HG03432 (cell line): ENCODE measurements around the gene CIAO2B.
A peak's percentile ranks its signal among the peaks of the same experiment; 100 is the strongest.
"Not testable (repeated sequence)": the region's sequence is repeated elsewhere in the genome, so short reads cannot be mapped to it uniquely, and the experiment has no call there.

Source experiments
- ATAC-seq: cut with Tn5 transposase; IDR thresholded peaks from one replicate; pipeline ENCODE4 v1.9.1; 2021; ENCODE audit warnings: mild to moderate bottlenecking, moderate library complexity; ENCODE audit not compliant: unreplicated experiment

Gene CIAO2B

DNA sequence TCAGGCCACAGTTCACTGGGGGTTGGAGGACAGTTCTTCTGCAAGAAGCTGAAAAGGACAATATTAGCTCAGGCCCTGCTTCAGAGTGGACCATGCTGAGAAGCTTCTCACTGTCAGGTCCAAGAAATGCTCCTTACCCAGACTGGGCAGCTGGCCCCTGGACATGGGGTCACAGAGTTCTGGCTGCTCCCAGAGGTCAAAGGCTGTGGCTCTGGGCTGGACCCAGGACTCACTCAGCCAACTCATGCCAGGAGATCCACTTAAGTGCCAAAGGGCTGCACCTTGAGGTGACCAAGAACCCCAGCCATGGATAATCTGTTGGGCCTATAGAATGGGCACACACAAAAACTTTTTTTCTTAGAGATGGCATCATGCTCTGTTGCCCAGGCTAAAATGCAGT is 5.2 kb upstream of the CIAO2B start:
- no peak for ATAC-seq

DNA sequence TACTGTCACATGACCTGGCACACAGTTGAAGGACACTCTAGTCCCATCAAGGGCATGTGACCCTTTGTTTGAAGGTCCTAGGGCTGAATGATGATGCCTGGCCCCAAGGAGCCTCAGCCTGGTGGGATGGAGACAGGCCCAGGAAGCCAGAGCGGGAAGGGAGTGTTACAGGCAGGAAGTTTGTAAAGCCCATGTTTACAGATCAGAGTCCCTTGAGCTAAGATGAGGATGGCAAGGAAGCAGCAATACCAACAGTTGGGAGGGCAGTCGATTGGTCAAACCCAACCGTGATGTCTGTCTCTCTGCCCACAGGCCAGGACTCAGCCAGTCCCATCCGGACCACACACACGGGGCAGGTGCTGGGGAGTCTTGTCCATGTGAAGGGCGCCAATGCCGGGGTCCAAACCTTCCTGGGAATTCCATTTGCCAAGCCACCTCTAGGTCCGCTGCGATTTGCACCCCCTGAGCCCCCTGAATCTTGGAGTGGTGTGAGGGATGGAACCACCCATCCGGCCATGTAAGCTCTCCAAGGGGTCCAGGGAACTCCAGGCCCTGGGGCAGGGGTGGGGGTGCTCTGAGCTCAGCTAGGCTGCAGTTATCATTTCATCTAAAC is 3.6 kb upstream of the CIAO2B start:
- ATAC-seq, result no peak

DNA sequence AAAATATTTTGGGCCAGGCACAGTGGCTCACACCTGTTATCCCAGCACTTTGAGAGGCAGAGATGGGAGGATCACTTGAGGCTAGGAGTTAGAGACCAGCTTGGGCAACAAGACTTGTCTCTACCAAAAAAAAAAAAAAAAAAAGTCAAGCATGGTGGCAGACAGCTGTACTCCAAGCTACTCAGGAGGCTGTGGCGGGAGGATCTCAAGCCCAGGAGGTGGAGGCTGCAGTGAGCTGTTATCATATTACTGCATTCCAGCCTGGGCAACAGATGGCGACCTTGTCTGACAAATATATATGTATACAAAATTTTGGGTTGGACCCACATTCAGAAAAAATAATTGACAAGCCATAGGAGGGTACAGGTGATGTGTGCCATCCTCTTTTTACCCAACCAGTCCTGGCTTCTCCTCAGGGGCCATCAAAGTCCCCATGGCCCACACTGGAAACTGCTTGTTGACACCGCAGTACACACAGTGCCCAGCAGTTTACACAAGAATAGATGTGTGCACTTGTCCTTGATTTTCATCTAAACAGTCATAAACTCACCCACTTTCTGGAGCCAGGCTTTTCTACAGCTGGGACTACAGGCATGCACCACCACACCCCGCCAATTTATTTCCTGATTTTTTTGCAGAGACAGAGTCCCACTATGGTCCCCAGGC is 2.8 kb upstream of the CIAO2B start:
- ATAC-seq, result no peak

DNA sequence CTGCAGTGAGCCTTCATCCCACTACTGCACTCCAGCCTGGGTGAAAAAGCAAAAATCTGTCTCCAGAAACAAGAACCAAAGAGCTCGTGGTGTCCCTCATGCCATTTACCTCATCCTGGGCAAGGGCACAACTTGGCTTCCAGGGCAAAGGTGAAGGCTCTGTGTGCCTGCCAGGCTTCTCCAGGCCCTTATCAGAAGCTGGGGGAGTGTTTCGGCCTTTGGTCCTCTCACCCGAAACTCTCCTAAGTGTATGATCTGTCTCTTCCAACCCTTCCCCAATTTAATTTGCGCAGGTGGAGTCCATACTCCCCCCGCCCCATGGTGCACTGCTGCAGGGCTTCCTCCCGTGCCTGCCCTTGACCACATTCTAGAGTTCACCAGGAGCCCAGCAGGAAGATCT is 2.3 kb upstream of the CIAO2B start:
- ATAC-seq, result no peak

DNA sequence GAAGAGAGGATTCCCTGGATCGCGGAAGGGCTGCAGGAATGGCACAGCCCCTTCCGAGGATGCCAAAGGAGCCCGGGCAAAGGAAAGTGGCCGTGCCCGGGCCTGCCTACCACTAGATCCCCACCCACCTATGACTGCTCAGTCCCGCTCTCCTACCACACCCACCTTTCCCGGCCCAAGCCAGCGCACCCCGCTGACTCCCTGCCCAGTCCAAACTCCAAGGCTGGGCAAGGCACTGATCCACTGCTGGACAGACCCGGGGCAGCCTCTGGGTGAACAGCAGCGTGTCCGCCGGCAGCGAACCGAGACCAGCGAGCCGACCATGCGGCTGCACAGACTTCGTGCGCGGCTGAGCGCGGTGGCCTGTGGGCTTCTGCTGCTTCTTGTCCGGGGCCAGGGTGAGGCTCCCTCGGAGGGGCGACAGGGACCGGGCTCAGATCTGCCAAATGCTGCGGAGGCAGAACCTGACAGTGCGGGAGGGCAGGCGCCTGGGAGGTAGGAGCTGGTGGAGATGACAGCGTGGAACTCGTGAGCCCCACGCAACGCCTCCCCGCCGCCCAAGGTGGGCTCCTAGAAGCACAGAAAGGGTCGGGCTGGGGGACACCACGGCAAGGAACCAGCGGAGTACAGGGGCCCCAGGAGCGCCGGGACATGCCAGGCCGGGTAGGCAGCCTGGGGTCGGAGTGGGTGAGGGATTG is 1.3 kb upstream of the CIAO2B start, which contains the start of gene CES2:
CES2 (plus strand) TSS at position 203 of the 698 bp plus-strand sequence; CDS start at position 323, 120 bp downstream.
- no peak for ATAC-seq

DNA sequence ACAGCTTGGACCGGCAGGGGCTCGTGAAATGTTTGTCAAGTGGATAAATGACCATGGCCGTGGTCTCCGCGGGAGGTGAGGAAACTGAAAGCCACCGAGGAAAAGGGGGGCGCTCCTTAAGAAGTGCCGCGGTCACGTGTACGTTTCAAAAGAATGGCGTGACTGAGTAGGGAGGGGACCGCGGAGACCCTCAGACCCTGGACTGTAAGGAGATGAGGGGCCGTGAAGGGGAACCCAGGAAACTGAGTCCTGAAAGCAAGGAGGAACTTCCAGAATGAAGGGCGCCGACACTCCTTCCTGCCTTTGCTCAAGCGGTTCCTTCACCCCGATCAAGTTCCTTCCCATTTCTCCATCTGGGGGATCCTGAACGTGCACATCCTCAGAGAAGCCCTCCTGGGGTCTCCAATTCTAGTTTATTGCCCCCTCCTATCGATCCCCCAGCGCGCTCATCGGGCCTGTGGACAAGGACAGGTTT is 674 bp upstream of the CIAO2B start:
- not testable (repeated sequence) for ATAC-seq

DNA sequence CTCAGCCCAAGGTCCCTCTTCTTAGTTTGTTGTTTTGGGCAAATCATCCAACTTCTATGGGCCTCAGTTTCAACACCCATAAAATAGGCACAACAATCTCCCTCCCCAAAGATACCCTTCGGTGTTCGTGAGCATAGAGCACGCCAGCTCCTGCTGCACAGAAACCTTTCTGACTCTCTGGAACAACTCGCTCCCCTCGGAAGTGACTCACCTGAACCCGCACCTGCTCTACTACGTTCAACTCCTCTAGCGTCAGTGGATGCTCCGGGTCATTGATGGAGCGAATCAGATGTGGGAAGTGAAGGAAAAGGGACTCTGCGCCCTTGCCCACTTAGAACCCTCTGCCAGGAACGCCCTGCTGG is 445 bp downstream of the CIAO2B start:
- no peak for ATAC-seq

DNA sequence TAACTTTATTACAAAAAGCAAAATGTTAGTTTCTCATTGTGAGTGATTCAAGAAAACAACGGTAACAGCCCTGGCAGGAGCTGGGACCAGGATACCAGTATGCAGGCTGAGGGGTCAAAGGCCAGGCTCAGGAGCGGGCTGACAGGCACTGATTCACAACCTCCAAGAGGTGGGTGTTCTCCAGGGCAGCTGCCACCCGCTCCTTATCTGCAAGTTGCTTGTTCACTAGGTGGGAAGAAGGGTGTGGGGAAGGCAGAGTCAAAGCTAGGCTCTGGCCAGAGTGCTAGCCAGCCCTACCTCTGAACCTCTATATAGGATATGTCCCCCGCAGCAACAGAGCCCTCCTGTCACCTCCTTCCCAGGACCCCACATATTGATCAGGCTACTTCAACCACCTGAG is 2.1 kb downstream of the CIAO2B start:
- ATAC-seq, result no peak

DNA sequence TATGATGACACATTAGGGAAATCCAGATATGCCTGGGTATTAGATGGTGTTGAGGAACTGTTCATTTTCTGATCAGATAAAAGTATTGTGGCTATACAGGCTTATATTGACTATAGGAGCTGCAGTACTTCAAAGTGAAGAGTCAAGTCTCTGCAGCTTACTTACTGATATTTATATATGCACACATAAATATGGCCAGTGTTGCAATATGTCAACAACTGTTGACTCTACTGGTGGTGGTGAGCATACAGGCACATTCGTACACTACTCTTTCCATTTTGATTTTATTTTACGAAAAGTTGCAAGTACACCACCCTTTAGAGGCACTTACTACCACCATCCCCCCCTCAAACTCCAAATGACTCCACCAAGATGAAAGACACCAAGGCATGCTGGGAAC is 2.5 kb downstream of the CIAO2B start:
- no peak for ATAC-seq

DNA sequence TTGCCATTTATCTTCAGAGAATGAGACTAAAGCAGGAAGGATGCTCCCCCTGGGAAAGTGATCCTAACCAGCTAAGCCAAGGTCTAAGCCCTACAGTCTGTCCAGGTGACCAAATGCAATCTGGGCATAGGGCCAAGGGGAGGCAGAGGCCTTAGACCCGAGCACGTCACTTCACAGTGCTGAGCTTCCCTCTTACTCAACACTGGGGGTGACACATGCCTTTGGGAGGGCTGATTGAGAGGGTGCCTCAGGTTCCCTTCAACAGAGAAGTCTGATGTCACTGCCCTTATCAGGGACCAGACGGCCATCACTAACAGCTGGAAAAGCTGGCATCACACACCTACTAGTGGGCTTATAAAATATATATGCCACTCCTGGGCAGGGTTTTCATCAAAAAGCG is 4.0 kb downstream of the CIAO2B start:
- no peak for ATAC-seq

DNA sequence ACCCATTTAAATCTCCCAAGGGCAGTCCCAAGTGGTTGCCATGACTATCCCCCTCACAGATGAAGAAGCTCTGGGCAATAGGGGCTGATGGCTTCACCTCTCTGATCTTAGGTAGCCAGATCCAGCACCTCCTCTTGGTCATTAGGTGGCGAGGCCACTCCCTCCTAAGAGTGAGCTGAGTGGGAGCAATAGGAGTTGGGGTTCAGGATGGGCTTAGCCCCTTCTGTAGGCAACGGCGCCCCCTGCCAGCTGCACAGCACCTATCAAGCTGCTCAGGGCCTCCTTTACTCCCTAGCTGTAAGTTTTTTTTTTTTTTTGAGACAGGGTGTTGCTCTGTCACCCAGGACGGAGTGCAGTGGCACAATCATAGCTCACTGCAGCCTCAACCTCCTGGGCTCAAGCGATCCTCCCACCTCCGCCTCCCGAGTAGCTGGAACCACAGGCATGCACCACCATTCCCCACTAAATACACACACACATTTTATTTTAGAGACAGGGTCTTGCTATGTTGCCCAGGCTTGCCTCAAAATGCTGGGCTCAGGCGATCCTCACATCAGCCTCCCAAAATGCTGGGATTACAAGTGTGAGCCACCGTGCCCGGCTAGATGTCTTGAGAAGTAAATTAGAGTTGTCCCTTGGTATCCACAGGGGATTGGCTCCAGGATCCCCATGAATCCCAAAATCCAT is 5.4 kb downstream of the CIAO2B start:
- ATAC-seq, result no peak

DNA sequence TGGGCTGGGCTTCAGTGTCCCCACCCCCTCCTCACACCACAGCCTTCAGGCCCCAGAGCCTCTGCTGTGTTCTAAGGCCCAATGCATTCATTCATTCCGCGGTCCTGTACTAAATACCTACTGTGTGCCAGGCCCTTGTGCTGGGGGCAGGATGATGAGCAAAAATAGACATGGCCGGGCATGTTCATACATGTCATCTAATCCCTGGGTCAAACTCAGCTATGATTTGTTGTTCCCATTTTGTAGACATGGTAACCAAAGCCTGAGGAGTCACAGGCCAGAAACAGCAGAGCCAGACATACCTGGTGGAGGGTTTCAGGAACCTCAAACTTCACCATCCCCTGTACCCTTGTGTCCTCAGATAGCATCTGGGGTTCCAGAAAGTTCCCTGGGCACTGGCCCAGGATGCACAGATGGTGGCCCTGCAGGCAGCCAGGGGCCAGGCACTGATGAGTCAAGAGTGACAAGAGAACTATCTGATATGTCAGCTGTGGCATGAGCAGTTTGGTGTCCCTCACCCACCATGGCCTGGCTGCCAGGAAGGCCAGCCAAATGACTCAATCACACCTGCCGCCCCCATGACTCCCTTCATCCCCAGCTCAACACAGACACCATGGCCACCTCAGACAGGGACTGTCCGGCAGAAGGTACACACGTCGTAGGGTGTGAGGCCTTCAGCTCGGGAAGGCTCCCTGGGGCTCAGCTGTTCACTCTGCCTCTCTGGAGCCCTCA is 6.1 kb downstream of the CIAO2B start:
- ATAC-seq, result no peak

DNA sequence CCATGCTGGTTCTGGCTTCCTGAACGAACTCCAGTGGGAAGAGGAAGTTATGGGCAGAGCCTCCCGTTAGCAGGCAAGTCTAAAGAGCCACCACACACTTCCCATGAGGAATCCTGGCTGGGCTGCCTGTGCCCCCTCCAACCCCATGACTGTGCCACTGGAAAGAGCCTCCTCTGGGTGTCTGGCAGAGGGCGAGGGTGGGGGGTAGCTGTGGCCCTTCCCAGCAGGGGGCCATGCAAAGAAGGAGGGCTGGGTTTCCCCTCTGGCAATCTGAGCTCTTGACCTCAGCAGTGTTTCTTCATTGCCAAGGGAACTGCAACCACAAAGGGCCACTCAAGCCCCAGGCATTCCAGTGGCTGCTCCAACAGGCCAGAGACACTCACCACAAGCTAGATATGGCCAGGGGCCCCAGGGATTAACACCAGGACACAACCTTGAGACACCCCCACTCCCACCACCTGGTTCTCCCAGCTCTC is 7.2 kb downstream of the CIAO2B start:
- no peak for ATAC-seq

DNA sequence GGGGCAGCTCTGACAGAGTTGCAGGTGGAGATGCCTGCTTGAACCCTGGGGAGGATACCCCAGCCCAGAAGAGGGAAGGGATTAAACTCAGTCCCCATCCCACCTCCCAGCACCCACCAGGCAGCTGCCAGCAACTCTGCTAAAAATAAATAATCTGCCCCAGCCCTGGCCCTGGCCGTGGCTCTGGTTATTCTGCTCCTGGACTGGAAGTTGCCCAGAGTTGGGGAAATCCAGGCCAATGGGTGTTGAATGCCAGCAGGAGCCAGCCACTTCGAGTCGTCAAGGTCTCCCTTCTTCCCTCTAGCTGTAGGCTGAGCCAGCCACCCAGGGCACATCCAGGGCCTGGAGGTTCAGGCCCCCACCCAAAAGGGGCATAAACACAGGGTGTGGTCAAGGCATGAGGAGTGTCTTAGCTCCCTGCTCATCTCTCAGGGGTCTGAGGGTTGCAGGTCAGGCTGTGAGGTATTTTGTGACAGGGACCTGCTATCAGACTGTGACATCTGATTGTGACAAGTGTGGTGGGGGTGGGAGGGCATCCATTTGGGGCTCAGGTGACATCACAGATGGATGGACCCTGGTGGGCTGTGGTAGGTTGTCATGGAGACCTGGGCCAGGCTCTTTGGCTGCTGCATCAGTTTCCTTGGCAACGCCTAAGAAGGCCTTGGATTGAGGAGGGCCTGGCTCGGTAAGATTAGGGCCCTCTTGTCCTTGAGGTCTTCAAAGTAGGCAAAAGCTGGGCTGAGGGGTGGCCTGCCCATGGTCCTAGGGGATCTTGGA is 7.8 kb downstream of the CIAO2B start:
- ATAC-seq, result no peak

DNA sequence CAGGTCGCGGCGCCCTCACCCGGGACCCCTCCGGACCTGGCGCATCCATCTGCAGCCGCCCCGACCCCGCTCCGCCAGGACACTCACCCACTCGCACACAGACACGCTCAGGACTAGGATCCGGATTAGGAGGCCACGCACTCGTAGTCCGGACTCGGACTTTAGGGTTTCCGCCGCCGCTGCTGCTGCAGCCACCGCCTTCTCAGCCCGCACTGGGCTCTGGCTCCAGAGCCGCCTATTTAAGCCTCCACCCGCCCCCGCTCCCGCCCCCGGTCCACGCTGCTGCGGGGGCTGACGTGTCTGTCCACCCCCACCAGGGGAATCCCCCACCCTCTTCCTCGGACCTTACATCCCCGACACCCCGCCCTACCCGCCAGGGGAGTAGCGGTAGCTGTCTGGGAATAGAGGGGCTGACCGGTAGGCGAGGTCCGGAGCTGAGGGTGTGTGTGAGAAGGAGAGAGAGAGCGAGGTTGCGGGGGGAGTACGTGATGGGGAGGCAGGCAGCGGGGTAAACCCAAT is 8.8 kb downstream of the CIAO2B start, which contains the start of gene RRAD:
RRAD (minus strand) TSS at position 214 of the 519 bp plus-strand sequence. CDS start 356 bp downstream, outside the sequence.
- peak; percentile 16 for ATAC-seq

DNA sequence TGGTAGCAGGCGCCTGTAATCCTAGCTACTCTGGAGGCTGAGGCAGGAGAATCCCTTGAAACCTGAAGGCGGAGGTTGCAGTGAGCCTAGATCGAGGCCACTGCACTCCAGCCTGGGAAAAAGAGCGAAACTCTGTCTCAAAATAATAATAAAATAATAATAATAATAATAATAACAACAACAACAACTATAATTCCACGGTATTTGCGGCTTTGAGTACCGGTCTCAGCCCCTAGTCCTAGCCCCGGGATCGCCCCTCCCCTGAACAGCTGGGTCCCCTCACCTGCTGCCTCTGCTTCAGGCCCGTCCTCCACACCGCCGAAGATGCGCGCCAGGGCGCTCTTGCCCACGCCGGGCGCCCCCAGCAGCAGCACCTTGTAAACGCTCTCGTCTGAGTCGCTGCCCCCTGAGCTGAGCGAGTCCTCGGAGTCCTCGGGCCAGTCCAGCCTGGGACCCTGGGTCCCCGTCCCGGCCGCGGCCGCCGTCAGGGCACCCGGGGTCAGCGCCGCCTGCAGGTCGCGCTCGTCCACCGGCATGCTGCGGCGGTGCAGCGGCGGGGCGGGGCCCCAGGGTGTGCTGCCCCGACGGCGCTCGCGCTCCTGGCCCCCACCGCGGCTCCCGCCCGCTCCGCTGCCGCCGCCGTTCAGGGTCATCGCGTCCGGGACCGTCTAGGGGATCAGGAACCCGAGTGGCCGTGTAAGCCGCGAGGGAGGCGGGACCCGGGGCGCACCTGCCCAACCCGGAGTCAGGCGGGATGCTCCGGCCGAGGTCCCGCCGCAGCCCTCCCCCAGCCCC is 9.5 kb downstream of the CIAO2B start:
- ATAC-seq, result peak; percentile 43

DNA sequence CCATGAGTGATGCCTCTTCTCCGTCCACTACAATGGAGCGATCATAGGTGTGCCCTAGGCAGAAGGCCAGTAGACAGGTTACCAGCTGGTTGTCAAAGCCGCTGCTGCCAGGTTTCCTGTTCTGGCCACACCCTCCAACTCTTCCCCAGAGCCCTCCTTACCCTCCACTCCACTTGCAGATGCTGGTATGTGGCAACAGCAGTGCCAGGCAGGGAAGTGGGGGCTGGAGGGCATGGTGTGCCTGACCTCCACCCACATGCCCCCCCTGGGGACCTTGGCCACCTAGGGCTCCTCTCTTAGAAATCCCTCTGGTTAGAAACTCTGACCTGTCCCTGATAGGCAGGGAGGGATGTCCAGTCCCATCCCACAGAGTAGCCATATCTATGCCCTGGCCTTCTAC is 10.3 kb downstream of the CIAO2B start:
- ATAC-seq, result no peak

DNA sequence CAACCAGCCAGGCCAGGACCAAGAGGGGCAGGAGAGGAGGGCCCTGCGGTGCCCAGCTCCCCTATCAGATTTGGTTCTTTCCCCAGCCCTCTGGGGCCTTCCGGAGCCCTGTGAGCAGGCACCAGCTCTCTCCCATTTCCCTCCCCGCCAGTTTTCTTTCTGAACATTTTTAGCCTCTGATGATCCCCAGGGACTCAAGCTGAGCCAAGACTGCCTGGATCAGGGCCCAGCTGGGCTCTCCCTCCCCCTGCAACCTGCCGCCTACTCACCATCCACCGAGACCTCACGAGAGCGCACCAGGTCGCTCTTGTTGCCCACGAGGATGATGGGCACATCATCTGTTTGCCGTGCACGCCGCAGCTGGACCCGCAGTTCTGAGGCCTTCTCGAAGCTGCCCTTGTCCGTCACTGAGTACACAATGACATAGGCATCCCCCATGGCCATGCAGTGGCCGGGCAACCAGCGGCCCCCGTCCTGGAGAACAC is 10.9 kb downstream of the CIAO2B start:
- no peak for ATAC-seq
